HFFc6 (cell line): Measurements from ENCODE around the gene MKS1. TPM values are rescaled to one million over a fixed set of nuclear protein-coding genes. Genes with fewer than 3 reads are reported as not detected.

Experiments used
- DNase-seq: peaks from one replicate; pipeline ENCODE4 v3.0.0-alpha.2; 2018
- H3K27ac Mint-ChIP-seq: 2 replicates; pipeline ENCODE4 v1.8.0; 2020; ENCODE audit warnings: mild to moderate bottlenecking, mixed read lengths
- H3K27me3 Mint-ChIP-seq: 2 replicates; pipeline ENCODE4 v1.8.0; 2021; ENCODE audit warnings: mild to moderate bottlenecking, moderate library complexity, mixed read lengths; ENCODE audit not compliant: insufficient read depth
- H3K36me3 Mint-ChIP-seq: 2 replicates; pipeline ENCODE4 v1.8.0; 2021; ENCODE audit warnings: low read depth, mixed read lengths
- H3K4me1 Mint-ChIP-seq: 2 replicates; pipeline ENCODE4 v1.8.0; 2020; ENCODE audit warnings: low read depth, mixed read lengths
- H3K4me3 Mint-ChIP-seq: 2 replicates; pipeline ENCODE4 v1.8.0; 2020; ENCODE audit warnings: mild to moderate bottlenecking, moderate library complexity, mixed read lengths
- H3K9me3 Mint-ChIP-seq: 2 replicates; pipeline ENCODE4 v1.8.0; 2020; ENCODE audit warnings: mild to moderate bottlenecking, mixed read lengths
- CTCF ChIP-seq: fragments of 200-600 bp; sonication (generic); IDR thresholded peaks from 2 replicates; pipeline ENCODE4 v1.5.0; 2021; ENCODE audit warnings: antibody characterized with exemption, mild to moderate bottlenecking
- total RNA-seq, 6 experiments: library from RNA; stranded (reverse); fragmentation: NEBNext Ultra II Directional; extraction: Animal tissue kit (Norgen Biotek cat#: 25700); gene quantifications; 2 replicates in 1 of 6; 3 replicates in 5 of 6; pipeline ENCODE4 v1.2.3, GENCODE V29; 2021

MKS1 gene
- total RNA-seq, 6 experiments from 2014 or later: 8.3 to 10.4 (median 8.9) TPM

- DNase-seq: no peak
- H3K36me3 Mint-ChIP-seq: no peaks in the 10 kb centered on the region
- no peaks in the 10 kb centered on the region for H3K27me3 Mint-ChIP-seq
- no peak overlapping the region for H3K4me3 Mint-ChIP-seq
- H3K27ac Mint-ChIP-seq: no peak overlapping the region
- H3K4me1 Mint-ChIP-seq: peaks cover 39% of the 10 kb centered on the region
- H3K9me3 Mint-ChIP-seq: no peaks in the 10 kb centered on the region
- no peak for TF ChIP-seq CTCF
These were observed 9.6 kb upstream of the MKS1 start for GRCh38 chr17:58228679-58229078.

- H3K9me3 Mint-ChIP-seq: no peaks in the 10 kb centered on the region
- DNase-seq: no peak
- H3K27me3 Mint-ChIP-seq: no peaks in the 10 kb centered on the region
- no peak for TF ChIP-seq CTCF
- H3K27ac Mint-ChIP-seq: no peak overlapping the region
- no peaks in the 10 kb centered on the region for H3K36me3 Mint-ChIP-seq
- H3K4me1 Mint-ChIP-seq: peaks cover 40% of the 10 kb centered on the region
- no peak overlapping the region for H3K4me3 Mint-ChIP-seq
These were observed 8.7 kb upstream of the MKS1 start for GRCh38 chr17:58227733-58228132.

- Mint-ChIP-seq H3K27me3 (no peaks in the 10 kb centered on the region), H3K36me3 (no peaks in the 10 kb centered on the region), H3K4me3 (peak overlapping the region; percentile 68), H3K4me1 (peaks cover 26% of the 10 kb centered on the region), H3K27ac (peak overlapping the region; percentile 82), H3K9me3 (no peaks in the 10 kb centered on the region)
- no peak for TF ChIP-seq CTCF
- DNase-seq: peak; percentile 73
These were observed 5.3 kb upstream of the MKS1 start for GRCh38 chr17:58224315-58224714.

GRCh38 chr17:58219789-58220183 lies 731 bp upstream of the MKS1 start:
- peak; percentile 10 for DNase-seq
- no peaks in the 10 kb centered on the region for H3K36me3 Mint-ChIP-seq
- H3K27ac Mint-ChIP-seq: peak overlapping the region; percentile 88
- H3K4me1 Mint-ChIP-seq: peaks cover 29% of the 10 kb centered on the region
- peak overlapping the region; percentile 89 for H3K4me3 Mint-ChIP-seq
- no peaks in the 10 kb centered on the region for H3K9me3 Mint-ChIP-seq
- no peak for TF ChIP-seq CTCF
- no peaks in the 10 kb centered on the region for H3K27me3 Mint-ChIP-seq

- H3K36me3 Mint-ChIP-seq: no peaks in the 10 kb centered on the region
- H3K4me3 Mint-ChIP-seq: peak overlapping the region; percentile 51
- no peak for TF ChIP-seq CTCF
- H3K27me3 Mint-ChIP-seq: no peaks in the 10 kb centered on the region
- no peaks in the 10 kb centered on the region for H3K9me3 Mint-ChIP-seq
- H3K27ac Mint-ChIP-seq: peak overlapping the region; percentile 23; the same call in 1 of the 2 replicates
- DNase-seq: no peak
- peaks cover 12% of the 10 kb centered on the region for H3K4me1 Mint-ChIP-seq
These were observed 1.3 kb downstream of the MKS1 start for GRCh38 chr17:58217766-58218165.

- no peak for TF ChIP-seq CTCF
- DNase-seq: no peak
- Mint-ChIP-seq H3K4me1 (peaks cover 12% of the 10 kb centered on the region), H3K4me3 (no peak overlapping the region), H3K27ac (no peak overlapping the region), H3K9me3 (no peaks in the 10 kb centered on the region), H3K27me3 (no peaks in the 10 kb centered on the region; the same call in 1 of the 2 replicates), H3K36me3 (no peaks in the 10 kb centered on the region)
These were observed 3.4 kb downstream of the MKS1 start for GRCh38 chr17:58215685-58216084.
